ENCODE measurements around the gene OR1B1.

- TF ChIP-seq CTCF (IDR thresholded peaks at IDR 0.05; ENCODE audit: insufficient read depth, low read depth, low read length) (no peak), EZH2 (IDR thresholded peaks at IDR 0.05; ENCODE audit: insufficient read depth, low read length) (no peak)
These were observed 43.1 kb downstream of the OR1B1 start, which contains the start of gene OR1Q1 for GRCh38 chr9:122614362-122614761.
